ENCODE results near the gene METRN.

The METRN gene

DNA sequence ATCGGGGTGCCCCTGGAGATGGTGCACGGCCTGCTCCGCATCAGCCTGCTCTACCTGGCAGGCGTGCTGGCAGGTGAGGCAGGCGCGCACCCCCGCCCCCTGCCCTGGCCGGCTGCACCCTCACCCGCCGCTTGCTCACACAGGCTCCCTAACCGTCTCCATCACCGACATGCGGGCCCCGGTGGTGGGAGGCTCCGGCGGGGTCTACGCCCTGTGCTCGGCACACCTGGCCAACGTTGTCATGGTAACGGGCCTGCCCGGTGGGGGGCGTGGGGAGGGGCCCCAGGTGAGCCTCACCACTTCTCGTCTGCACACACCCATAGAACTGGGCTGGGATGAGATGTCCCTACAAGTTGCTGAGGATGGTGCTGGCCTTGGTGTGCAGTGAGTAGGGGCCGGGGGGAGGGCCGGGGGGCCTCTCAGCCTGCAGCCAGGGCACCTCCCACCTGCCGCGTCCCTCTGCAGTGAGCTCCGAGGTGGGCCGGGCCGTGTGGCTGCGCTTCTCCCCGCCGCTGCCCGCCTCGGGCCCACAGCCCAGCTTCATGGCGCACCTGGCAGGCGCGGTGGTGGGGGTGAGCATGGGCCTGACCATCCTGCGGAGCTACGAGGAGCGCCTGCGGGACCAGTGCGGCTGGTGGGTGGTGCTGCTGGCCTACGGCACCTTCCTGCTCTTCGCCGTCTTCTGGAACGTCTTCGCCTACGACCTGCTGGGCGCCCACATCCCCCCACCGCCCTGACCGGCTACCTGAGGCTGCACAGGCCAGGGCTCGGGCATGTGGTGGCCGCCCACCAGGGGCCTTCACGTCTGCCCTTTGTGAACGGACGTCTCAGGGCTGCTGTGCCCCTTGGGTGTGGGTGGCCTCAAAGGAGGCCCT lies 37.4 kb upstream of the METRN start:
- in situ Hi-C loops (cut with HindIII; ENCODE audit: low sequenced_read_pairs): no loop called here

DNA sequence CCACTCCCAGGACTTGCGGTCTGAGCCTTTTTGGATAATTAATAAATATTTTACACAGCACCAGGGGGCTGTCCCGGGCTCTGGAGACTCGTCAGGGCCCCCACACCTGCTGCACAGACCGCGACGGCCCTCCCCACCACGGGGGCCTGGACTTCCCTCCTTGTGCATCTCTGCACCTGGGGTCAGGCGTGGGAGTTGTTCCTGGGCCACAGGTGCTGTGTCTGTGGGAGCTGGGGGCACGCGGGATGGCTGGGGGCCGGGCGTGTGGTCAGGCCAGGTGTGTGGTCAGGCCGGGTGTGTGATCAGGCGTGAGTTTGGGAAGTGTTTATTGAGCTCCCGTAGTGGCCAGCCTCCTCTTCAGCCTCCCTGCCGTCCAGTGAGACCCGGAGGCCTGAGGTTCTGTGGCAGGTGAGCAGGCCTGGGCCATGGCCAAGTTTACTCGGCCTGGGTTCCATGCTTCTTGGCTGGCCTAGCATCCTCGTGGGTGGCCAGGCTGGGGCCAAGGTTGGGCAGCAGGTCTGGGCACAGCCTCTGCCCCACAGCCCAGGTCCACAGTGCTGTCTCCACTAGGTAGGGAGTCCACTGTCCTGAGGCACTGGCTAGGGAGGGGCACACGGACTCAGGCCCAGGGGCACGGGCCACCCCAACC lies 36.6 kb upstream of the METRN start:
- in situ Hi-C loops (cut with HindIII; ENCODE audit: low sequenced_read_pairs): no loop called here

DNA sequence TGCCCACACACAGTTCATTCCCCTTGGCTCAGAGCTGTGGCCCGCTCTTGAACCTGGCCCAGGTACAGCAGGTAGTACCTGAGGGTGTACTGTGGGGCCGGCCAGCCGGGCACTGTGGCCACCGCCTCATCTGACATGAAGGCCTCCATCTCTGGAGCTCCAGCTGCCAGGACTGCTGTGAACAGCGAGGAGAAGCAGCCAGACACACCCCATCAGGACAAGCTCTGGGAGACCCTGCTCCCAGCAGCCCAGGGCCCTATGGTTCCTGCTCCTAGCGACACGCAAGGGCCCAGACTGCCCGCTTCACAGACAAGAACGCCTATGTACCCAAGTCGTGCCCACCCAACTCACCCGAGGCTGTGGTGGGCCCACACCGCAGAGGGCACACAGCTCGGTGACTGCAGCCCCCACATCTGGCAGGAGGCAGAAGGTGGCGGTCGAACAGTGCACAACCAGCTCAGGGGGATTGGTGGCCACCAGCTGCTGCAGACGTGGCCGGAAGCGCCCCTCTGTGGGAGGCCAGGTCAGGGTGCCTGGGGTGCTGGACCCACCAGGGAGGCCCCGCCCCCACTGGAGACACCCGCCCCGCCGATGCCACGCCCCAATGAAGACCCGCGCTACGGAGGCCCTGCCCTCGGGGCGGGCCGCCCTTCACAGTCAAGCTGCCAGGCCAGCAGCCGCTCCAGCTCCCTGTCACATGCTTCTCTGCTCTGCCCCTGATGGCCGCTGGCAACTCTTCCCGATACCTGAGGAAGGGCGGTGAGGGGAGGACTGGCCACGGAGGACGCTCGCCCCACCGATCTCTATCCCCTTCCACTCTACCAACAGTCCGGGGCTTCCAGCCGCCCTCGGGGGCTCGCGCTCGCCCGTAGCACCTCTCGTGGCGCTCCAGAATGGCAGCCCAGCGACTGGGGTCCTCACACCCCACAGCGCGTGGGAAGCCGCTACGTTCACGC lies 35.8 kb upstream of the METRN start:
- in situ Hi-C loops (cut with HindIII; ENCODE audit: low sequenced_read_pairs): no loop called here

DNA sequence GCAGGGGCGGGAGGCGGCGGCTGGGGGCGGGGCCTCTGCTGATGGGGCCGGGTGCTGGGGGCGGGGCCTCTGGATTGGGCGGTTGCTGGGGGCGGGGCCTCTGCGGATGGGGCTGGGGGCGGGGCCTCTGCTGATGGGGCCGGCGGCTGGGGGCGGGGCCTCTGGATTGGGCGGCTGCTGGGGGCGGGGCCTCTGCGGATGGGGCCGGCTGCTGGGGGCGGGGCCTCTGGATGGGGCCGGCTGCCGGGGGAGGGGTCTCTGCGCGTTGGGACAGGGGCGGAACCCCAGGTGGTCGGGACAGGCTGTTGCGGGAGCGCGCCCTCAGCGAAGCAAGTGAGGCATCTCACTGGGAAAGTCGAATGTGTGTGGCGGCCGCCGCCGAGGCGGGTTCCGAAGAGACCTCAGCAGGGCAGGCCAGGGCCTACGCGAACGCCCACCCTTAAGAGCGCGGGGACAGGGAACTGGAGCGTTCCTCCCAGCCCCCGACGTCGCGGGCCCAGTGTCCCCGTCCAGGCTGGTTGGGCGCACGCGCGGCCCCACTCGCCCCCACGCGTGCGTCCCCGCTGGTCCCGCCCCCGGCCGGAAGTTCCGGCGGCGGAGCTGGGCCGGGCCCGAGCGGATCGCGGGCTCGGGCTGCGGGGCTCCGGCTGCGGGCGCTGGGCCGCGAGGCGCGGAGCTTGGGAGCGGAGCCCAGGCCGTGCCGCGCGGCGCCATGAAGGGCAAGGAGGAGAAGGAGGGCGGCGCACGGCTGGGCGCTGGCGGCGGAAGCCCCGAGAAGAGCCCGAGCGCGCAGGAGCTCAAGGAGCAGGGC lies 34.9 kb upstream of the METRN start, which contains the start of gene STUB1:
STUB1 (plus strand) TSS at position 597 of the 811 bp plus-strand sequence; CDS start at position 713, 116 bp downstream.
- in situ Hi-C loops (cut with HindIII; ENCODE audit: low sequenced_read_pairs): no loop called here

- in situ Hi-C loops (cut with HindIII; ENCODE audit: low sequenced_read_pairs): no loop called here
These were observed 34.3 kb upstream of the METRN start for GRCh38 chr16:680625-680945.

GRCh38 chr16:680967-681745 lies 33.8 kb upstream of the METRN start:
- in situ Hi-C loops (cut with HindIII; ENCODE audit: low sequenced_read_pairs): no loop called here

- in situ Hi-C loops (cut with HindIII; ENCODE audit: low sequenced_read_pairs): no loop called here
These were observed 33.0 kb upstream of the METRN start for GRCh38 chr16:681746-682427.

GRCh38 chr16:682493-683395 lies 32.2 kb upstream of the METRN start:
- in situ Hi-C loops (cut with HindIII; ENCODE audit: low sequenced_read_pairs): no loop called here

GRCh38 chr16:683396-684070 lies 31.4 kb upstream of the METRN start:
- in situ Hi-C loops (cut with HindIII; ENCODE audit: low sequenced_read_pairs): no loop called here

- in situ Hi-C loops (cut with HindIII; ENCODE audit: low sequenced_read_pairs): no loop called here
These were observed 30.7 kb upstream of the METRN start, which contains the start of gene JMJD8 for GRCh38 chr16:684071-684794. TSS of gene JMJD8 (minus strand) at chr16:684334. CDS start at chr16:684319, 15 bp downstream.

DNA sequence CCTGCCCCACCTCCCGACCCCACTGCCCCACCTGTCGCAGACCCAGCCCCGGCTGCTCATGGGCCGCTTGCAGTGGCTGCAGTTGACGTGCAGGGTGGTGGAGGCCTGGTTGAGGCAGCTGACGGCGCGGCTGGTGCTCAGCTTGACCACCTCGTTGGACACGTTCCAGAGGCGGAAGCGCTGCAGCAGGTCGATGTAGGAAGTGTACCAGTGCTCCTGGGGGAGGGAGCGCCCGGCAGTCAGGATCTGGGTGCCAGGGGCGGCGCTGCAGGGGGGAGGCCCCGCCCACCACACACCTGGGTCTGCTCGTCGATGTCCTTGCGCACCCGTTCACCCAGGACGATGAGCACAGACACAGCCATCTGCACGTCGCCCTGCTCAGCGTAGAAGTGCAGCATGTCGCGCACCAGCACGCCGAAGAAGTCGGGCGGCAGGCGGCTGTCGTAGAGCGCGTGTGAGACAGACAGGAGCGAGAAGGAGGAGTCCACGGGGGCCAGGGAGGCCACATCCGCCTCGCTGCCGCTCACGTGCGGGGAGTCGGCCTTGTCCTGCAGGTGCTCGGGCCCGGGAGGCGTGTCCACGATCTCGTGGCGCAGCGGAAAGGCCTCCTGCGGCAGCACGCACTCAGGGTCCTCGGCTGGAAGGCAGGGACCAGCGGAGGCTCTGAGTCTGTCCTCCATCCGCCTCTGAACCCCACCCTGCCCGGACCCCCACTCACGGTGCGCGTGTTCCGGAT lies 29.8 kb upstream of the METRN start:
- in situ Hi-C loops (cut with HindIII; ENCODE audit: low sequenced_read_pairs): no loop called here

GRCh38 chr16:685967-686366 lies 29.0 kb upstream of the METRN start:
- in situ Hi-C loops (cut with HindIII; ENCODE audit: low sequenced_read_pairs): no loop called here

DNA sequence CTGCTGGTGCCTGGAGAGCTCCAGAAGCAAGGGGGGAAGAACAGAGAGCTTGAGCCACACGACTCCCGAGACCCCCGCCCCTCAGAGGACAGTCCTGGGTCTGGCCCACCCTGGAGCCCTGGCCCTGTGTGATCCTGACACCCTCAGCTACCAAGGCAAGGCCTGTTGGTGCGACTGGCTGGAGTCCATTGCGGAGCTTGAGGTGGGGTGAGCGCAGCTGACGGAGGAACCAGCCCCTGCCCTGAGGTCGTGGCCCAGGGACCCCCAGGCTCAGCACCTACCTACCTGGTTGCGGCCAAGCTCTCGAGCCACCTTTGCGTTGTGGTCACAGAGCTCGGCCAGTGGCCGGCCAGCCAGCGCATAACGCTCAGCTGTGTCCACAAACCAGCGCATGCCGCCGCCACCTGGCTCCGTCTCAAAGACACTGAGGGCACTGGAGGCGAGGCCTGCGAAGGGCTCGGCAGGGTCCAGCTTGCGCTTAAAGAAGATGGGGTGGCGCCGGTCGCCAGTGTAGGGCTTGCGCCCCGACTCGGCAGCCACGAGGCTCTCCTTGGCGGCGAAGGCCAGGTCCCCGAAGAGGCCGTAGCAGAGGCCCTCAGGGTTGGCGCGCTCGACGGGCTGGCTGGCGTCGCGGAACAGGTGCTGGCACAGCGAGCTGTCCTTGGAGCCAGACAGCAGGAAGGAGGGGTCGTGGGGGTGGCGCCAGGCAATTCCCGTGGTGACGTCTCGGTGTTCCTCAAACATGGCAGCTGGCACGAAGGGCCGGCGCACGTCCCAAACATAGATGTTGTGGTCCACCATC lies 28.3 kb upstream of the METRN start:
- in situ Hi-C loops (cut with HindIII; ENCODE audit: low sequenced_read_pairs): no loop called here

- in situ Hi-C loops (cut with HindIII; ENCODE audit: low sequenced_read_pairs): no loop called here
These were observed 27.4 kb upstream of the METRN start for GRCh38 chr16:687499-687898.

DNA sequence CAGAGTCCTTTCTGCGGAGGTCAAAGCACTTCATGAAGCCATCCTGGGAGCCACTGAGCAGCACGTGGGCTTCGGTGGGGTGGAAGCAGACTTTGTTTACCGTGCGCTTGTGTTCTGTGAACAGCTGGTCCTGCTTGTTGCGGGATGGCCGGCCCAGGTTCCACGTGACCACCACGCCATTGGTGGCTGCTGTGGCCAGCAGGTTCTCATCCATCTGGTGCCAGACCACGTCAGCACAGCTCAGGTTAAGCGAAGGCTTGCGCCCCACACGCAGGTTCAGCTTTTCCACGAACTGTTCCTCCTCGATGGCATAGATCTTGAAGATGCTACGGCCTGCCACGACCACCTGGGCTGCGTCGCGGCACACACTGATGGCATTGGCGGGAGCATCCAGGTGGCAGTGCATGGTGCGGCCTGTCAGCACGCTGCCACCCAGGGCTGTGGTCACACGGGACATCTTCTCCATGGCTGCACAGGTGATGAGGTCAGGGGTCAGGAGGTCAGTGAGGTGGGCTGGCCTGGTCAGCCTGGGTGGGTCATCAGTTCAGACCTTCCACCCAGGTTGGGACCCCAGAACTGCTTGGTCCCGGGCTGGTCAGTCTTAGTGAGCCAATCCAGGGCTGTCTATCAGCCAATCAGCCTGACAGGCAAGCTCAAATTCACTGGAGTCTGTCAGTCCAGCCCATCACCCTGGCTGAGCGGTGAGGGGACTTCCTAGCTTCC lies 25.6 kb upstream of the METRN start:
- in situ Hi-C loops (cut with HindIII; ENCODE audit: low sequenced_read_pairs): no loop called here
